SH-SY5Y (cell line): ENCODE results near the gene TMEM187.

Source experiments
- GATA2 ChIP-seq: IDR thresholded peaks from 2 replicates; pipeline ENCODE4 v1.6.1; 2011; ENCODE audit warnings: mild to moderate bottlenecking, low read depth, low read length
- GATA3 ChIP-seq: IDR thresholded peaks from 2 replicates; pipeline ENCODE4 v1.6.1; 2011; ENCODE audit warnings: low read depth, mild to moderate bottlenecking, low read length, moderate library complexity

DNA sequence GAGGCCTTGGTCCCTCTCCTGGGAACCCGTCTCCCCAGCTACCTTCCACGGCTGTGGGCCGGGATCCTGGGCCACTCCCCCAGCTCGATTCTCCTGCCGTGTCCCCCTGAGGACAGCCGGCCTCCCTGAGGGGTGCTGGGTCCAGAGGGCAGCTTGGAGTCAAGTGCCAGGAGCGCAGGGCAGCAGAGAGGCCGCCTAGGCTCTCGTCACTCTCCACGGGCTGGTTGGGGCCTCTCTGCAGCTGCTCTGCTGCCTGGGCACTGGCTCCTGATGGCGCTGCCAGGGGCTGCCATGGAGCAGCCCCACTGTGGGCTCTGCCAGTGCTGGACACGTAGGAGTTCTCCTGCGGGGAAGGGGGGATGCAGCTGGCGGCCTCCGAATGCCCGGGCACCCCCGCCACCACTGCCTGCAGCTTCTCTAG lies 40.5 kb downstream of the TMEM187 start:
- TF ChIP-seq GATA2, result no peak
- no peak for TF ChIP-seq GATA3
